ENCODE measurements around the gene SHISA6.

DNA sequence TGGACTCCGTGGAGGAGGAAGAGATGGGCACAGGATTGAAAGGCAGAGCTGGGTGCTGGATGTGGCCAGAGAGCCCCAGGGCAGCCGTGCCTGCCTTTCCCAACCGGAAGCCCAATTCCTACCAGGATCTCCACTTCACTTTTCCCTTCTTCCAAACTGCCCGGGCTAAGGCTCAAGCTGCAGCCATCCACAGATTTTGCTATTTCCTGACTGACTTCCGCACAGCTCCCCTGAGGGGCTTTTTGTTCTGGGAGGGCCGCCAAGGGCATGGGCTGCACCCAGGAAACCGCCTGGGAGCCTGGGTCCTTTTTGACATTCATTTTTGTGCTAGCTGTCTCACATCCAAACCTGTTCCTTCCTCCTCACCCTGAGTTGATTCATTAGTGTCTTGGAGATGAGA, 4.2 kb downstream of the SHISA6 start:
- TF ChIP-seq, protein P1, sequence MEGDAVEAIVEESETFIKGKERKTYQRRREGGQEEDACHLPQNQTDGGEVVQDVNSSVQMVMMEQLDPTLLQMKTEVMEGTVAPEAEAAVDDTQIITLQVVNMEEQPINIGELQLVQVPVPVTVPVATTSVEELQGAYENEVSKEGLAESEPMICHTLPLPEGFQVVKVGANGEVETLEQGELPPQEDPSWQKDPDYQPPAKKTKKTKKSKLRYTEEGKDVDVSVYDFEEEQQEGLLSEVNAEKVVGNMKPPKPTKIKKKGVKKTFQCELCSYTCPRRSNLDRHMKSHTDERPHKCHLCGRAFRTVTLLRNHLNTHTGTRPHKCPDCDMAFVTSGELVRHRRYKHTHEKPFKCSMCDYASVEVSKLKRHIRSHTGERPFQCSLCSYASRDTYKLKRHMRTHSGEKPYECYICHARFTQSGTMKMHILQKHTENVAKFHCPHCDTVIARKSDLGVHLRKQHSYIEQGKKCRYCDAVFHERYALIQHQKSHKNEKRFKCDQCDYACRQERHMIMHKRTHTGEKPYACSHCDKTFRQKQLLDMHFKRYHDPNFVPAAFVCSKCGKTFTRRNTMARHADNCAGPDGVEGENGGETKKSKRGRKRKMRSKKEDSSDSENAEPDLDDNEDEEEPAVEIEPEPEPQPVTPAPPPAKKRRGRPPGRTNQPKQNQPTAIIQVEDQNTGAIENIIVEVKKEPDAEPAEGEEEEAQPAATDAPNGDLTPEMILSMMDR (IDR thresholded peaks at IDR 0.05; ENCODE audit: insufficient read depth, low read length, poor library complexity, severe bottlenecking): no peak
- TF ChIP-seq EZH2phosphoT487 (conservative IDR thresholded peaks at IDR 0.05; ENCODE audit: low read length): no peak

Data from SU-DHL-6 (cell line).